NK-92 (cell line): Measurements from ENCODE around the gene EIF6.

Experiments
- DNase-seq: peaks from one replicate; lab custom pipeline; 2025; ENCODE audit not compliant: unreplicated experiment; lab: John Stamatoyannopoulos, UW

EIF6 gene

GRCh38 chr20:35295674-35296073 is 11.1 kb upstream of the EIF6 start:
- no peak for DNase-seq

GRCh38 chr20:35295058-35295457 is 10.5 kb upstream of the EIF6 start:
- DNase-seq: no peak

GRCh38 chr20:35294293-35294685 is 9.7 kb upstream of the EIF6 start:
- no peak for DNase-seq

- no peak for DNase-seq
These were observed 9.0 kb upstream of the EIF6 start for GRCh38 chr20:35293303-35294292.

GRCh38 chr20:35292504-35293285 is 8.1 kb upstream of the EIF6 start:
- no peak for DNase-seq

- no peak for DNase-seq
These were observed 7.3 kb upstream of the EIF6 start, which contains the start of gene FAM83C for GRCh38 chr20:35291654-35292503. TSS of gene FAM83C (minus strand) at chr20:35292425. CDS start at chr20:35292304, 121 bp downstream.

GRCh38 chr20:35290887-35291417 is 6.4 kb upstream of the EIF6 start:
- DNase-seq: no peak

- no peak for DNase-seq
These were observed 5.8 kb upstream of the EIF6 start for GRCh38 chr20:35290186-35290886.

- DNase-seq: no peak
These were observed 3.9 kb upstream of the EIF6 start for GRCh38 chr20:35288325-35289060.

- DNase-seq: no peak
These were observed 3.1 kb upstream of the EIF6 start for GRCh38 chr20:35287509-35288324.

- no peak for DNase-seq
These were observed 2.4 kb upstream of the EIF6 start for GRCh38 chr20:35286899-35287508.

- DNase-seq: no peak
These were observed 1.7 kb upstream of the EIF6 start for GRCh38 chr20:35286077-35286898.

- no peak for DNase-seq
These were observed 1.2 kb upstream of the EIF6 start for GRCh38 chr20:35285806-35286076.

- no peak for DNase-seq
These were observed 627 bp upstream of the EIF6 start for GRCh38 chr20:35284992-35285805.

- no peak for DNase-seq
These were observed 918 bp downstream of the EIF6 start for GRCh38 chr20:35283441-35284266.
